Measurements from ENCODE around the gene FAM241A.

Gene FAM241A

GRCh38 chr4:112114452-112114851, 30.8 kb upstream of the FAM241A start:
- no peak for DNase-seq
- no peak overlapping the region for H3K27ac ChIP-seq
- no peaks in the 10 kb centered on the region for H3K36me3 ChIP-seq (replicated peaks)
- H3K27me3 ChIP-seq (replicated peaks): no peaks in the 10 kb centered on the region
- no peak overlapping the region for H3K4me3 ChIP-seq (ENCODE audit: low read depth, low read length)
- TF ChIP-seq CTCF (IDR thresholded peaks at IDR 0.05; ENCODE audit: low read depth, low read length, missing control alignments): no peak
- in situ Hi-C loops (cut with HindIII; ENCODE audit: low pct_ligation_motif_present, low sequenced_read_pairs): no loop called here

GRCh38 chr4:112118742-112119352, 26.4 kb upstream of the FAM241A start:
- no peaks in the 10 kb centered on the region for H3K36me3 ChIP-seq (replicated peaks)
- no peaks in the 10 kb centered on the region for H3K27me3 ChIP-seq (replicated peaks)
- no peak for TF ChIP-seq CTCF (IDR thresholded peaks at IDR 0.05; ENCODE audit: low read depth, low read length, missing control alignments)
- H3K27ac ChIP-seq: no peak overlapping the region
- no peak for DNase-seq
- in situ Hi-C loops (cut with HindIII; ENCODE audit: low pct_ligation_motif_present, low sequenced_read_pairs): no loop called here
- H3K4me3 ChIP-seq (ENCODE audit: low read depth, low read length): no peak overlapping the region

GRCh38 chr4:112119353-112119783, 25.9 kb upstream of the FAM241A start:
- in situ Hi-C loops (cut with HindIII; ENCODE audit: low pct_ligation_motif_present, low sequenced_read_pairs): no loop called here
- no peak for TF ChIP-seq CTCF (IDR thresholded peaks at IDR 0.05; ENCODE audit: low read depth, low read length, missing control alignments)
- Histone ChIP-seq H3K27ac (no peak overlapping the region), H3K4me3 (ENCODE audit: low read depth, low read length) (no peak overlapping the region), H3K27me3 (replicated peaks) (no peaks in the 10 kb centered on the region), H3K36me3 (replicated peaks) (no peaks in the 10 kb centered on the region)
- DNase-seq: no peak

GRCh38 chr4:112120021-112120420, 25.2 kb upstream of the FAM241A start:
- TF ChIP-seq CTCF (IDR thresholded peaks at IDR 0.05; ENCODE audit: low read depth, low read length, missing control alignments): no peak

GRCh38 chr4:112125416-112125815, 19.8 kb upstream of the FAM241A start:
- Histone ChIP-seq H3K27ac (no peak overlapping the region), H3K27me3 (replicated peaks) (no peaks in the 10 kb centered on the region), H3K4me3 (ENCODE audit: low read depth, low read length) (no peak overlapping the region), H3K36me3 (replicated peaks) (no peaks in the 10 kb centered on the region)
- in situ Hi-C loops (cut with HindIII; ENCODE audit: low pct_ligation_motif_present, low sequenced_read_pairs): no loop called here
- no peak for DNase-seq
- TF ChIP-seq CTCF (IDR thresholded peaks at IDR 0.05; ENCODE audit: low read depth, low read length, missing control alignments): no peak

More at GRCh38 chr4:112120021-112120420, 25.2 kb upstream of the FAM241A start:
- no peak overlapping the region for H3K27ac ChIP-seq
- no peaks in the 10 kb centered on the region for H3K36me3 ChIP-seq (replicated peaks)
- no peak overlapping the region for H3K4me3 ChIP-seq (ENCODE audit: low read depth, low read length)
- in situ Hi-C loops (cut with HindIII; ENCODE audit: low pct_ligation_motif_present, low sequenced_read_pairs): no loop called here
- no peak for DNase-seq
- no peaks in the 10 kb centered on the region for H3K27me3 ChIP-seq (replicated peaks)

- Histone ChIP-seq H3K27me3 (replicated peaks) (no peaks in the 10 kb centered on the region), H3K36me3 (replicated peaks) (no peaks in the 10 kb centered on the region), H3K27ac (peak overlapping the region; percentile 71), H3K4me3 (ENCODE audit: low read depth, low read length) (no peak overlapping the region)
- no peak for DNase-seq
- no peak for TF ChIP-seq CTCF (IDR thresholded peaks at IDR 0.05; ENCODE audit: low read depth, low read length, missing control alignments)
- in situ Hi-C loops (cut with HindIII; ENCODE audit: low pct_ligation_motif_present, low sequenced_read_pairs): no loop called here
Measured at GRCh38 chr4:112127048-112127637, 18.1 kb upstream of the FAM241A start.
